SK-N-SH (cell line): ENCODE measurements around the gene TRIM3. TPM values are rescaled to one million over a fixed set of nuclear protein-coding genes. Genes with fewer than 3 reads are reported as not detected.

Source experiments
- CTCF ChIA-PET: fragments of 300-600, 350-600 bp; formaldehyde crosslinking; extraction: SDS; loops from one replicate; lab custom pipeline; 2021; lab: Yijun Ruan, JAX
- POLR2A ChIA-PET: fragments of 350-600 bp; sonication (Branson Sonifier 250); formaldehyde crosslinking; extraction: SDS; loops from one replicate; lab custom pipeline; 2020; ENCODE audit warnings: antibody characterized with exemption, inconsistent platforms; lab: Yijun Ruan, JAX
- DNase-seq: peaks from one replicate; pipeline ENCODE4 v3.0.0; 2012
- H2AFZ ChIP-seq: fragments of 200-600 bp; sonication (generic); 2 replicates; pipeline ENCODE4 v1.8.1; 2016; ENCODE audit warnings: antibody characterized with exemption, mild to moderate bottlenecking, low read depth
- H3F3A ChIP-seq: fragments of 200-600 bp; sonication (generic); replicated peaks from 2 replicates; pipeline ENCODE3; 2016; ENCODE audit warnings: antibody characterized with exemption, mild to moderate bottlenecking; ENCODE audit not compliant: insufficient read depth
- H3K27ac ChIP-seq, 2 experiments: fragments of 200-500 bp in 1 of 2; fragments of 200-600 bp in 1 of 2; sonication (Bioruptor generic) in 1 of 2; sonication (generic), shearing (Covaris generic) in 1 of 2; 2 replicates each; pipeline versions ENCODE4 v1.5.1 to v1.6.1; 2014 to 2016; ENCODE audit warnings: low read depth in 2 of 2, inconsistent platforms in 1 of 2, low read length in 1 of 2, mild to moderate bottlenecking in 1 of 2, mixed read lengths in 1 of 2
- H3K27me3 ChIP-seq: fragments of 200-600 bp; sonication (generic), shearing (Covaris generic); 2 replicates; pipeline ENCODE4 v1.6.1; 2016; ENCODE audit warnings: mixed run types; ENCODE audit not compliant: insufficient read depth
- H3K36me3 ChIP-seq, 2 experiments: fragments of 200-500 bp in 1 of 2; fragments of 200-600 bp in 1 of 2; sonication (Bioruptor generic) in 1 of 2; sonication (generic) in 1 of 2; replicated peaks in 1 of 2; 2 replicates each; pipeline versions ENCODE3 to v1.5.1; 2014 to 2016; ENCODE audit warnings: low read length in 1 of 2, mild to moderate bottlenecking in 1 of 2; ENCODE audit not compliant: insufficient read depth in 2 of 2, control insufficient read depth in 1 of 2
- H3K4me1 ChIP-seq, 2 experiments: fragments of 200-500 bp in 1 of 2; fragments of 200-600 bp in 1 of 2; sonication (Bioruptor generic) in 1 of 2; sonication (generic), shearing (Covaris generic) in 1 of 2; 2 replicates each; pipeline versions ENCODE4 v1.5.1 to v1.6.1; 2014 to 2016; ENCODE audit warnings: low read depth in 1 of 2, low read length in 1 of 2, mixed run types in 1 of 2; ENCODE audit not compliant: insufficient read depth in 2 of 2, control insufficient read depth in 1 of 2
- H3K4me2 ChIP-seq: fragments of 200-600 bp; sonication (generic), shearing (Covaris generic); 2 replicates; pipeline ENCODE4 v1.6.1; 2017; ENCODE audit warnings: mixed run types
- H3K4me3 ChIP-seq, 2 experiments: fragments of 200-500 bp in 1 of 2; fragments of 200-600 bp in 1 of 2; sonication (Bioruptor generic) in 1 of 2; sonication (generic), shearing (Covaris generic) in 1 of 2; 2 replicates each; pipeline versions ENCODE4 v1.5.1 to v1.8.1; 2014 to 2016; ENCODE audit warnings: low read depth in 2 of 2, inconsistent platforms in 1 of 2, low read length in 1 of 2, mild to moderate bottlenecking in 1 of 2, mixed read lengths in 1 of 2, moderate library complexity in 1 of 2
- H3K79me2 ChIP-seq: fragments of 200-600 bp; sonication (generic); 2 replicates; pipeline ENCODE4 v1.8.1; 2017; ENCODE audit warnings: mild to moderate bottlenecking; ENCODE audit not compliant: insufficient read depth
- H3K9ac ChIP-seq: fragments of 200-600 bp; sonication (generic); 2 replicates; pipeline ENCODE4 v1.6.1; 2017; ENCODE audit warnings: mixed run types
- H3K9me2 ChIP-seq: fragments of 200-600 bp; sonication (generic); 2 replicates; pipeline ENCODE4 v1.6.1; 2017; ENCODE audit warnings: mixed run types
- H3K9me3 ChIP-seq: fragments of 200-600 bp; sonication (generic); 2 replicates; pipeline ENCODE4 v1.6.1; 2017; ENCODE audit warnings: mixed run types, mild to moderate bottlenecking, moderate library complexity
- H4K20me1 ChIP-seq: fragments of 200-600 bp; sonication (generic); 2 replicates; pipeline ENCODE4 v1.6.1; 2017; ENCODE audit warnings: mild to moderate bottlenecking, mixed run types; ENCODE audit not compliant: insufficient read depth
- CHD2 ChIP-seq: fragments of 150-350 bp; IDR thresholded peaks from 2 replicates; pipeline ENCODE4 v1.6.1; 2018; ENCODE audit warnings: low read length; ENCODE audit not compliant: partially characterized antibody
- ELF1 ChIP-seq: IDR thresholded peaks from 2 replicates; pipeline ENCODE4 v1.4.0; 2012
- EZH2phosphoT487 ChIP-seq: fragments of 200-600 bp; sonication (generic); IDR thresholded peaks from 2 replicates; pipeline ENCODE4 v1.6.1; 2017; ENCODE audit warnings: low read depth, mixed run types, mild to moderate bottlenecking, antibody characterized with exemption, moderate library complexity, borderline replicate concordance
- FOXJ3 ChIP-seq: sonication (generic); formaldehyde crosslinking; IDR thresholded peaks from 2 replicates; pipeline ENCODE4 v1.5.1; 2020; ENCODE audit warnings: mild to moderate bottlenecking, missing genetic modification reagents
- FOXM1 ChIP-seq: IDR thresholded peaks from 2 replicates; pipeline ENCODE4 v1.4.0; 2012; ENCODE audit warnings: low read depth, mild to moderate bottlenecking
- GATA2 ChIP-seq: sonication (generic); formaldehyde crosslinking; IDR thresholded peaks from 2 replicates; pipeline ENCODE4 v1.5.0; 2020; ENCODE audit warnings: mild to moderate bottlenecking, missing genetic modification reagents
- IRF3 ChIP-seq: fragments of 150-350 bp; IDR thresholded peaks from 2 replicates; pipeline ENCODE4 v1.6.1; 2016; ENCODE audit warnings: mild to moderate bottlenecking, low read depth, low read length
- JUND ChIP-seq: IDR thresholded peaks from 2 replicates; pipeline ENCODE4 v1.4.0; 2012
- NRF1 ChIP-seq: IDR thresholded peaks from 2 replicates; pipeline ENCODE4 v1.6.1; 2012; ENCODE audit warnings: low read depth, mild to moderate bottlenecking, low read length
- RCOR1 ChIP-seq: fragments of 150-350 bp; IDR thresholded peaks from 2 replicates; pipeline ENCODE4 v1.6.1; 2017; ENCODE audit warnings: antibody characterized with exemption, low read length
- RFX5 ChIP-seq: IDR thresholded peaks from 2 replicates; pipeline ENCODE4 v1.6.1; 2012; ENCODE audit warnings: mild to moderate bottlenecking, improper control_type of control experiment, low read length
- SMC3 ChIP-seq: IDR thresholded peaks from 2 replicates; pipeline ENCODE4 v1.6.1; 2012; ENCODE audit warnings: low read depth, low read length, improper control_type of control experiment
- TAF1 ChIP-seq: IDR thresholded peaks from 2 replicates; pipeline ENCODE4 v1.6.1; 2012; ENCODE audit warnings: low read depth, mild to moderate bottlenecking, low read length, moderate library complexity, borderline replicate concordance
- USF1 ChIP-seq: IDR thresholded peaks from 2 replicates; pipeline ENCODE4 v1.4.0; 2012; ENCODE audit warnings: low read depth, borderline replicate concordance
- YY1 ChIP-seq: IDR thresholded peaks from 2 replicates; pipeline ENCODE4 v1.4.0; 2012; ENCODE audit warnings: low read depth, mild to moderate bottlenecking
- WGBS: methylation state at CpG from one replicate; pipeline ENCODE4 v1.1.6; 2017; ENCODE audit warnings: low lambda C conversion rate; 5-methylcytosine and 5-hydroxymethylcytosine counted together
- polyA plus RNA-seq, 3 experiments: library from polyadenylated mRNA; depleted of rRNA; stranded (reverse); fragments of >200 nt; gene quantifications; 2 replicates each; pipeline ENCODE4 v1.2.3, GENCODE V29; 2012
- TF ChIP-seq, protein P1 (sequence below): fragments of 150-350 bp; IDR thresholded peaks from 2 replicates; pipeline ENCODE4 v1.6.1; 2017; ENCODE audit warnings: antibody characterized with exemption, low read length, low read depth, borderline replicate concordance
- TF ChIP-seq, protein P2 (sequence below): IDR thresholded peaks from 2 replicates; pipeline ENCODE4 v1.4.0; 2012; ENCODE audit warnings: low read depth, borderline replicate concordance
- TF ChIP-seq, protein P3 (sequence below): IDR thresholded peaks from 2 replicates; pipeline ENCODE4; 2012

TRIM3 gene
- polyA plus RNA-seq, 1 of the 3 experiments (the other 2 are of a cell fraction): 22.8 TPM

DNA sequence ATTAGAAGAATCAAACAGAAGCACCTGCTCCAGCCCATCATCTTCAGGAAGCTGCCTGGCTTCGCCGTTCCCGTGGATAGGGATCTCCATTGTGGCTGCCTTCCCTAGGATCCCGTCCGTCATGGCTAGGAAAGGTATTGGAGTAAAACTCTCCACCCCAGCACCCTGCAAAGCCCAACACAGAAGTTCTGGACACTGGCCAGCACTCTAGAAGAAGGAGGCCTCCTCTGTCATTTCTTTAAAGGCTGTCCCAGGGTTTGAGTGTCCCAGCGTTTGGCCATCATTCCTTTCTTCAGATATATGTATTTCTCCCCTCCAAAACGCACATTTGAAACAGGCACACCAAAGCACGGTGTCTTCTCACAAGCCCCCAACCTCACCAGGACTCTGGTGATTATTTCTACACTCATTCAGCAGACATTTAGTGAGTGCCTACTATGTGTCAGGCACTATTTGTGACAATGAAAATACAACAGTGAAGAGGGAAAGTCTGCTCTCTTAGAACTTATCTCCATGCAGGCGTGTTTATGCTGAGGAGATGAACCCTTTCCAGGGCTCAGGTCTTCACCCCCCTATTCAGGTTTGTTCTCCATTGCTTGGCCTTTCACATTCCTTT, 6.7 kb upstream of the TRIM3 start (continued):
- TF ChIP-seq, protein P1, sequence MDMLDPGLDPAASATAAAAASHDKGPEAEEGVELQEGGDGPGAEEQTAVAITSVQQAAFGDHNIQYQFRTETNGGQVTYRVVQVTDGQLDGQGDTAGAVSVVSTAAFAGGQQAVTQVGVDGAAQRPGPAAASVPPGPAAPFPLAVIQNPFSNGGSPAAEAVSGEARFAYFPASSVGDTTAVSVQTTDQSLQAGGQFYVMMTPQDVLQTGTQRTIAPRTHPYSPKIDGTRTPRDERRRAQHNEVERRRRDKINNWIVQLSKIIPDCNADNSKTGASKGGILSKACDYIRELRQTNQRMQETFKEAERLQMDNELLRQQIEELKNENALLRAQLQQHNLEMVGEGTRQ: no peak
- TF ChIP-seq ELF1 (no peak), SMC3 (no peak), IRF3 (no peak)
- TF ChIP-seq, protein P2, sequence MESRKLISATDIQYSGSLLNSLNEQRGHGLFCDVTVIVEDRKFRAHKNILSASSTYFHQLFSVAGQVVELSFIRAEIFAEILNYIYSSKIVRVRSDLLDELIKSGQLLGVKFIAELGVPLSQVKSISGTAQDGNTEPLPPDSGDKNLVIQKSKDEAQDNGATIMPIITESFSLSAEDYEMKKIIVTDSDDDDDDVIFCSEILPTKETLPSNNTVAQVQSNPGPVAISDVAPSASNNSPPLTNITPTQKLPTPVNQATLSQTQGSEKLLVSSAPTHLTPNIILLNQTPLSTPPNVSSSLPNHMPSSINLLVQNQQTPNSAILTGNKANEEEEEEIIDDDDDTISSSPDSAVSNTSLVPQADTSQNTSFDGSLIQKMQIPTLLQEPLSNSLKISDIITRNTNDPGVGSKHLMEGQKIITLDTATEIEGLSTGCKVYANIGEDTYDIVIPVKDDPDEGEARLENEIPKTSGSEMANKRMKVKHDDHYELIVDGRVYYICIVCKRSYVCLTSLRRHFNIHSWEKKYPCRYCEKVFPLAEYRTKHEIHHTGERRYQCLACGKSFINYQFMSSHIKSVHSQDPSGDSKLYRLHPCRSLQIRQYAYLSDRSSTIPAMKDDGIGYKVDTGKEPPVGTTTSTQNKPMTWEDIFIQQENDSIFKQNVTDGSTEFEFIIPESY: no peak

DNA sequence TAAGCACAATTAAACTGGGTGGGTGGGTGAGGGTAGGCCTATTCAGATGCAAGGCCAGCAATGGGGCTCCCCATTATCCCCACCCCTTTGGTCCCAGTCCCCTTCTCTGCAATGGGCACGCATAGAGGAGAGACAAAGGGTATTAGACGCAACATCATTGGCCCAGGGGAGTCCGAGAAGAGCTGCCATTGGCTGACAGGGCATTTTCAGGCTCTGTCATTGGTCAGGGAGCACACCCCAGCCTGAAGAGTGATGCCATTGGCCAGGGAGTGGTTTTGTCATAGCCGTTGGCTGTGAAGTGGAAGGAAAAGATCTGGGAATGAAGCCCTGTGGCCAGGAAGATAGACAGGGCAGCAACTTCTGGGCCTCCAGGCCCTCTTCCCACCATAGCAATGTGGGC, 2.8 kb upstream of the TRIM3 start:
- H3K27me3 ChIP-seq: no peaks in the 10 kb centered on the region
- H3F3A ChIP-seq: peaks cover 23% of the 10 kb centered on the region
- H3K4me1 ChIP-seq: peaks cover 12 to 25% of the 10 kb centered on the region in 2 experiments; a peak in 1 of 4 replicates
- H3K9me3 ChIP-seq: no peaks in the 10 kb centered on the region
- no peak overlapping the region for H3K4me3 ChIP-seq
- H3K79me2 ChIP-seq: peaks cover 45% of the 10 kb centered on the region
- ChIA-PET CTCF (interaction anchor here (1.0 to 1.9 kb wide), 3 partner anchors 33 to 207 kb away, joined by 3 to 6 read pairs (median 4); partner anchors contain the start of gene MRPL17), POLR2A (no interaction called here)
- no peaks in the 10 kb centered on the region for H3K9me2 ChIP-seq
- no peak overlapping the region for H3K27ac ChIP-seq
- H3K36me3 ChIP-seq: peaks cover 11 to 33% of the 10 kb centered on the region in 2 experiments
- TF ChIP-seq FOXJ3: no peak
- TF ChIP-seq, protein P1: no peak
- no peak for TF ChIP-seq NRF1
- TF ChIP-seq, protein P2: no peak
- no peak for TF ChIP-seq RCOR1
- no peak for TF ChIP-seq FOXM1
- TF ChIP-seq JUND: no peak
- TF ChIP-seq YY1: no peak
- no peak for TF ChIP-seq CHD2
- no peak for TF ChIP-seq RFX5
- no peak for TF ChIP-seq GATA2 (CRISPR knock-in tag)
- TF ChIP-seq, protein P3, sequence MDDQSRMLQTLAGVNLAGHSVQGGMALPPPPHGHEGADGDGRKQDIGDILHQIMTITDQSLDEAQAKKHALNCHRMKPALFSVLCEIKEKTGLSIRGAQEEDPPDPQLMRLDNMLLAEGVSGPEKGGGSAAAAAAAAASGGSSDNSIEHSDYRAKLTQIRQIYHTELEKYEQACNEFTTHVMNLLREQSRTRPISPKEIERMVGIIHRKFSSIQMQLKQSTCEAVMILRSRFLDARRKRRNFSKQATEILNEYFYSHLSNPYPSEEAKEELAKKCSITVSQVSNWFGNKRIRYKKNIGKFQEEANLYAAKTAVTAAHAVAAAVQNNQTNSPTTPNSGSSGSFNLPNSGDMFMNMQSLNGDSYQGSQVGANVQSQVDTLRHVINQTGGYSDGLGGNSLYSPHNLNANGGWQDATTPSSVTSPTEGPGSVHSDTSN: no peak
- TF ChIP-seq TAF1: no peak
- no peak for TF ChIP-seq USF1
- no peak for TF ChIP-seq EZH2phosphoT487
- no peak for DNase-seq
- H3K9ac ChIP-seq: no peak overlapping the region
- H2AFZ ChIP-seq: no peak overlapping the region
- no peak overlapping the region for H3K4me2 ChIP-seq
- 96% methylated on average over 4 of the region's 4 CpGs for WGBS
- H4K20me1 ChIP-seq: no peaks in the 10 kb centered on the region
